C4-2B (cell line): Measurements from ENCODE around the gene ZNF592.

Experiments
- ZFX ChIP-seq: fragments of 450-650 bp; IDR thresholded peaks from 2 replicates; pipeline ENCODE4 v1.6.1; 2017
- TF ChIP-seq, protein P1 (sequence below): fragments of 450-650 bp; conservative IDR thresholded peaks from 2 replicates; pipeline ENCODE4 v1.5.1; 2017; ENCODE audit warnings: mild to moderate bottlenecking

DNA sequence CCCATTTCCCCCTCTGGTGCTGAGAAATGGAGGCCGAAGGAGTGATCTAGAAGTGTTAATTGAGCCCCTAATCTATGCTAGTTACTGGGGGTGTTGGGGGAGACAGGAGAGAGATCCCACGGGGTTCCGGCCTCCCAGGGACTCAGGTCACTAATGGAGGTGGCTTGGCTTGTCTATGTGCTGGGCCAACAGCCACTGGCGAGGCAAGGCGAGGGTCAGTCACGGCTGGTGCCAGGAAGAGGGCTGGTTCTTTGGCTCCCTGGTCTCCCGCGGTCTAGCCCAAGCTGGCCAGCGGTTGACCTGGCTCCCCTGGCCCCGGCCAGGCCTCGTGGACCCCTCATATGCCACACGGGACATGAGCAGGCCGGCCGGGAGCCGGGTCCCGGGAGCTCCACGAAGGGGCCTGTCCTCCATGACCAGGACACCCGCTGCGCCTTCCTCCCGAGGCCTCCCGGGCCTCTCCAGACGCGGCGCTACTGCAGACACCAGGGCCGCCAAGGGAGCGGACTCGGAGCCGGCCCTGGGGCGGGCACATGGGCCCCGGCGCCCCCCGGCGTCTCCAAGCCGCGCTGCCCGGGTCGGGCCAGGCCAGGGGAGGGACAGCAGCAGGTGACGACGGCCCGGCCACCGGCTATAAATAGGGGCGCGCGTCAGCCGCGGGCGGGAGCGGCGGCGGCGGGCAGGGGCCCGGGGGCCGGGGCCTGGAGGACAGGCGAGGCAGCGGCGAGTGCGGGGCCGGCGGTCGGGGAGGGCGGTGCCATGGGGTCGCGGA, 68.5 kb downstream of the ZNF592 start, which contains the start of gene ALPK3:
- TF ChIP-seq, protein P1, sequence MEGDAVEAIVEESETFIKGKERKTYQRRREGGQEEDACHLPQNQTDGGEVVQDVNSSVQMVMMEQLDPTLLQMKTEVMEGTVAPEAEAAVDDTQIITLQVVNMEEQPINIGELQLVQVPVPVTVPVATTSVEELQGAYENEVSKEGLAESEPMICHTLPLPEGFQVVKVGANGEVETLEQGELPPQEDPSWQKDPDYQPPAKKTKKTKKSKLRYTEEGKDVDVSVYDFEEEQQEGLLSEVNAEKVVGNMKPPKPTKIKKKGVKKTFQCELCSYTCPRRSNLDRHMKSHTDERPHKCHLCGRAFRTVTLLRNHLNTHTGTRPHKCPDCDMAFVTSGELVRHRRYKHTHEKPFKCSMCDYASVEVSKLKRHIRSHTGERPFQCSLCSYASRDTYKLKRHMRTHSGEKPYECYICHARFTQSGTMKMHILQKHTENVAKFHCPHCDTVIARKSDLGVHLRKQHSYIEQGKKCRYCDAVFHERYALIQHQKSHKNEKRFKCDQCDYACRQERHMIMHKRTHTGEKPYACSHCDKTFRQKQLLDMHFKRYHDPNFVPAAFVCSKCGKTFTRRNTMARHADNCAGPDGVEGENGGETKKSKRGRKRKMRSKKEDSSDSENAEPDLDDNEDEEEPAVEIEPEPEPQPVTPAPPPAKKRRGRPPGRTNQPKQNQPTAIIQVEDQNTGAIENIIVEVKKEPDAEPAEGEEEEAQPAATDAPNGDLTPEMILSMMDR: no peak
- no peak for TF ChIP-seq ZFX
